IMR-90 (cell line): ENCODE results near the gene AKT1S1. TPM values are rescaled to one million over a fixed set of nuclear protein-coding genes. Genes with fewer than 3 reads are reported as not detected.

ENCODE experiments used
- ATAC-seq: fragments of 200-7000 bp; cut with Tn5 transposase; 2 replicates; pipeline ENCODE4 v1.9.1; 2020; ENCODE audit warnings: low read depth, mild to moderate bottlenecking, moderate library complexity
- BruUV-seq: library from RNA; stranded (reverse); fragments of 400-500 nt; replicated peaks from 2 replicates; lab custom pipeline; 2021; lab: Mats Ljungman, UMichigan
- CTCF ChIA-PET: fragments of 300-600 bp; formaldehyde crosslinking; extraction: SDS; loops from one replicate; lab custom pipeline; 2021; ENCODE audit warnings: antibody characterized with exemption; lab: Yijun Ruan, JAX
- POLR2A ChIA-PET: fragments of 300-600 bp; sonication (Branson Sonifier 250); formaldehyde crosslinking; loops from one replicate; lab custom pipeline; 2022; ENCODE audit warnings: antibody characterized with exemption; ENCODE audit not compliant: unreplicated experiment; lab: Charles Lee
- DNase-seq: peaks from one replicate; pipeline ENCODE4 v3.0.0; 2013
- H2AFZ ChIP-seq: replicated peaks from 2 replicates; pipeline ENCODE3; 2013; ENCODE audit warnings: low read length, mild to moderate bottlenecking; ENCODE audit not compliant: poor library complexity
- H2AK5ac ChIP-seq: 2 replicates; pipeline ENCODE4 v1.6.1; 2013; ENCODE audit warnings: low read depth, low read length, inconsistent platforms
- H2AK9ac ChIP-seq: replicated peaks from 2 replicates; pipeline ENCODE3; 2013; ENCODE audit warnings: mild to moderate bottlenecking, low read depth, low read length, moderate library complexity; ENCODE audit not compliant: poor library complexity
- H2BK120ac ChIP-seq: 2 replicates; pipeline ENCODE4 v1.6.1; 2013; ENCODE audit warnings: low read depth, low read length, inconsistent platforms
- H2BK15ac ChIP-seq: 3 replicates; pipeline ENCODE4 v1.6.1; 2013; ENCODE audit warnings: low read depth, low read length, inconsistent platforms
- H2BK20ac ChIP-seq: 2 replicates; pipeline ENCODE4 v1.6.1; 2013; ENCODE audit warnings: low read depth, mild to moderate bottlenecking, inconsistent platforms, low read length, moderate library complexity
- H2BK5ac ChIP-seq: 2 replicates; pipeline ENCODE4 v1.6.1; 2013; ENCODE audit warnings: mild to moderate bottlenecking, low read depth, low read length, inconsistent platforms; ENCODE audit not compliant: poor library complexity, severe bottlenecking
- H3K14ac ChIP-seq: replicated peaks from 2 replicates; pipeline ENCODE4 v1.6.1; 2013; ENCODE audit warnings: low read depth, low read length, inconsistent platforms
- H3K18ac ChIP-seq: 2 replicates; pipeline ENCODE4 v1.6.1; 2013; ENCODE audit warnings: low read depth, low read length, control low read depth
- H3K23ac ChIP-seq: 2 replicates; pipeline ENCODE4 v1.6.1; 2013; ENCODE audit warnings: low read depth, low read length, inconsistent platforms
- H3K27ac ChIP-seq: 2 replicates; pipeline ENCODE4 v1.5.1; 2013; ENCODE audit warnings: mild to moderate bottlenecking, control low read depth, low read length; ENCODE audit not compliant: insufficient read depth
- H3K27me3 ChIP-seq: 2 replicates; pipeline ENCODE4 v1.6.1; 2013; ENCODE audit warnings: low read length; ENCODE audit not compliant: control insufficient read depth, insufficient read depth
- H3K36me3 ChIP-seq: 2 replicates; pipeline ENCODE4 v1.6.1; 2013; ENCODE audit warnings: low read length, mixed read lengths; ENCODE audit not compliant: control insufficient read depth, insufficient read depth
- H3K4ac ChIP-seq: 2 replicates; pipeline ENCODE4 v1.6.1; 2013; ENCODE audit warnings: low read depth, low read length, inconsistent platforms
- H3K4me1 ChIP-seq: 2 replicates; pipeline ENCODE4 v1.6.1; 2013; ENCODE audit warnings: low read length, mixed read lengths; ENCODE audit not compliant: control insufficient read depth, insufficient read depth
- H3K4me2 ChIP-seq: 2 replicates; pipeline ENCODE4 v1.6.1; 2013; ENCODE audit warnings: low read depth, mild to moderate bottlenecking, control low read depth, low read length, moderate library complexity
- H3K4me3 ChIP-seq: 2 replicates; pipeline ENCODE4 v1.5.1; 2013; ENCODE audit warnings: low read depth, mild to moderate bottlenecking, control low read depth, low read length, moderate library complexity; ENCODE audit not compliant: insufficient read depth
- H3K56ac ChIP-seq: 2 replicates; pipeline ENCODE4 v1.6.1; 2013; ENCODE audit warnings: low read length, inconsistent platforms; ENCODE audit not compliant: insufficient read depth; ENCODE audit errors: extremely low read depth
- H3K79me1 ChIP-seq, 2 experiments: 2 replicates each; pipeline ENCODE4 v1.6.1; 2013; ENCODE audit warnings: low read length in 2 of 2, inconsistent platforms in 1 of 2, low read depth in 1 of 2
- H3K9ac ChIP-seq: 2 replicates; pipeline ENCODE4 v1.6.1; 2013; ENCODE audit warnings: low read depth, low read length, control low read depth
- H3K9me1 ChIP-seq: 2 replicates; pipeline ENCODE4 v1.6.1; 2013; ENCODE audit warnings: low read length, inconsistent platforms; ENCODE audit not compliant: insufficient read depth
- H3K9me3 ChIP-seq: 2 replicates; pipeline ENCODE4 v1.6.1; 2013; ENCODE audit warnings: low read length; ENCODE audit not compliant: control insufficient read depth, insufficient read depth
- H4K20me1 ChIP-seq: 2 replicates; pipeline ENCODE4 v1.6.1; 2013; ENCODE audit warnings: low read length, inconsistent platforms; ENCODE audit not compliant: insufficient read depth
- H4K5ac ChIP-seq: 2 replicates; pipeline ENCODE4 v1.6.1; 2013; ENCODE audit warnings: mild to moderate bottlenecking, low read depth, low read length, control low read depth
- H4K8ac ChIP-seq, 2 experiments: 2 replicates each; pipeline ENCODE4 v1.6.1; 2013; ENCODE audit warnings: low read depth in 2 of 2, low read length in 2 of 2, control low read depth in 1 of 2, inconsistent platforms in 1 of 2
- H4K91ac ChIP-seq: 2 replicates; pipeline ENCODE4 v1.6.1; 2013; ENCODE audit warnings: low read depth, low read length, inconsistent platforms; ENCODE audit not compliant: insufficient read depth
- BHLHE40 ChIP-seq: fragments of 150-350 bp; IDR thresholded peaks from 2 replicates; pipeline ENCODE4 v1.6.1; 2016; ENCODE audit warnings: mild to moderate bottlenecking, low read depth, low read length
- CEBPB ChIP-seq: IDR thresholded peaks from 2 replicates; pipeline ENCODE4 v1.6.1; 2012; ENCODE audit warnings: low read depth, low read length, improper control_type of control experiment
- CTCF ChIP-seq: conservative IDR thresholded peaks from 2 replicates; pipeline ENCODE4 v1.5.1; 2012; ENCODE audit warnings: mild to moderate bottlenecking, low read depth, low read length, improper control_type of control experiment
- FOS ChIP-seq: fragments of 150-350 bp; IDR thresholded peaks from 2 replicates; pipeline ENCODE4 v1.6.1; 2016; ENCODE audit warnings: low read depth, low read length
- MAFK ChIP-seq: IDR thresholded peaks from 2 replicates; pipeline ENCODE4 v1.6.1; 2012; ENCODE audit warnings: low read depth, low read length, improper control_type of control experiment
- MAZ ChIP-seq: IDR thresholded peaks from 2 replicates; pipeline ENCODE4 v1.6.1; 2012; ENCODE audit warnings: low read depth, mild to moderate bottlenecking, low read length, improper control_type of control experiment, moderate library complexity, borderline replicate concordance
- MXI1 ChIP-seq: IDR thresholded peaks from 2 replicates; pipeline ENCODE4 v1.6.1; 2012; ENCODE audit warnings: low read depth, mild to moderate bottlenecking, low read length, moderate library complexity, borderline replicate concordance
- NFE2L2 ChIP-seq: fragments of 150-350 bp; IDR thresholded peaks from 2 replicates; pipeline ENCODE4 v1.6.1; 2016; ENCODE audit warnings: low read depth, mild to moderate bottlenecking, low read length
- POLR2A ChIP-seq: IDR thresholded peaks from 2 replicates; pipeline ENCODE4 v1.6.1; 2012; ENCODE audit warnings: mild to moderate bottlenecking, low read depth, low read length
- RAD21 ChIP-seq: IDR thresholded peaks from 2 replicates; pipeline ENCODE4 v1.6.1; 2012; ENCODE audit warnings: low read length, improper control_type of control experiment
- RCOR1 ChIP-seq: IDR thresholded peaks from 2 replicates; pipeline ENCODE4 v1.6.1; 2012; ENCODE audit warnings: mild to moderate bottlenecking, low read length, improper control_type of control experiment; ENCODE audit not compliant: insufficient replicate concordance
- RFX5 ChIP-seq: IDR thresholded peaks from 2 replicates; pipeline ENCODE4 v1.8.0; 2012; ENCODE audit warnings: low read depth, mild to moderate bottlenecking, low read length, moderate library complexity
- SMC3 ChIP-seq: fragments of 150-350 bp; IDR thresholded peaks from 2 replicates; pipeline ENCODE4 v1.6.1; 2016; ENCODE audit warnings: low read depth, mild to moderate bottlenecking, antibody characterized with exemption, low read length, moderate library complexity
- WGBS, 2 experiments: methylation state at CpG; one replicate each; pipeline versions ENCODE4 v1.1.5 to v1.1.7; 2013; ENCODE audit warnings: missing lambda C conversion rate in 2 of 2; ENCODE audit not compliant: insufficient read length in 1 of 2; ENCODE audit errors: extremely low coverage in 2 of 2; 5-methylcytosine and 5-hydroxymethylcytosine counted together
- dilution Hi-C: fragments of 300-500 bp; cut with HindIII; formaldehyde crosslinking; loops from one replicate; pipeline ENCODE4 v1.14.3; 2018; ENCODE audit warnings: low sequenced_read_pairs; ENCODE audit not compliant: unreplicated experiment
- in situ Hi-C: fragments of 300-500 bp; cut with MboI; formaldehyde crosslinking; loops from 3 replicates; pipeline ENCODE4 v1.14.3; 2019; ENCODE audit warnings: low sequenced_read_pairs, inconsistent platforms, mixed read lengths
- intact Hi-C: fragments of 100-400 bp; cut with micrococcal nuclease; formaldehyde crosslinking; loops from 2 replicates; pipeline ENCODE4 v1.10.0; 2022
- polyA plus RNA-seq, 3 experiments: library from polyadenylated mRNA; depleted of rRNA; stranded (reverse); fragments of >200 nt; gene quantifications; 2 replicates each; pipeline ENCODE4 v1.2.3, GENCODE V29; 2012; ENCODE audit warnings: low replicate concordance in 1 of 3
- total RNA-seq: library from RNA; depleted of rRNA; stranded (reverse); fragments of >200 nt; gene quantifications from 2 replicates; pipeline ENCODE4 v1.2.3, GENCODE V29; 2012
- TF ChIP-seq, protein P1 (sequence below): fragments of 150-350 bp; IDR thresholded peaks from 2 replicates; pipeline ENCODE4 v1.6.1; 2016; ENCODE audit warnings: low read depth, mild to moderate bottlenecking, low read length, moderate library complexity, borderline replicate concordance
- TF ChIP-seq, protein P2 (sequence below): fragments of 150-350 bp; IDR thresholded peaks from 2 replicates; pipeline ENCODE4 v1.6.1; 2017; ENCODE audit warnings: mild to moderate bottlenecking, antibody characterized with exemption, low read length, low read depth

Gene AKT1S1
- total and polyA plus RNA-seq, 2 of the 4 experiments (the other 2 are of a cell fraction) = 3.6 to 54.4 TPM

- Histone ChIP-seq H3K4me1 (peaks cover 17% of the 10 kb centered on the region), H3K4ac (no peak overlapping the region), H3K18ac (no peak overlapping the region), H4K91ac (no peak overlapping the region), H3K27me3 (no peaks in the 10 kb centered on the region), H2BK15ac (no peak overlapping the region), H3K23ac (no peak overlapping the region), H4K5ac (no peak overlapping the region), H3K9me3 (no peaks in the 10 kb centered on the region), H3K4me3 (no peak overlapping the region), H2BK120ac (no peak overlapping the region), H2AFZ (no peak overlapping the region), H3K79me1 (peaks cover 4 to 76% of the 10 kb centered on the region in 2 experiments), H3K4me2 (no peak overlapping the region), H3K36me3 (peaks cover 76% of the 10 kb centered on the region), H3K56ac (no peak overlapping the region), H2BK5ac (no peak overlapping the region), H3K27ac (no peak overlapping the region), H2BK20ac (no peak overlapping the region), H4K20me1 (peaks cover 72% of the 10 kb centered on the region), H3K9ac (no peak overlapping the region), H2AK5ac (no peak overlapping the region), H3K14ac (no peak overlapping the region), H4K8ac (no peak overlapping the region), H2AK9ac (no peak overlapping the region), H3K9me1 (peaks cover 13% of the 10 kb centered on the region)
- 98% methylated on average over 14 of the region's 26 CpGs; no CpG with 5 or more reads in 1 of the 2 experiments for WGBS, 2 experiments
- in situ Hi-C loops = loop anchor here (10.0 kb wide), 1 partner anchor 172 kb away; the partner anchor contains the start of gene ADM5
- intact Hi-C loops = no loop called here
- CTCF ChIA-PET = no interaction called here
- dilution Hi-C loops = no loop called here
- BruUV-seq = no TSS peak
- DNase-seq (no peak), ATAC-seq (no peak)
- POLR2A ChIA-PET = no interaction called here
- TF ChIP-seq, protein P1, sequence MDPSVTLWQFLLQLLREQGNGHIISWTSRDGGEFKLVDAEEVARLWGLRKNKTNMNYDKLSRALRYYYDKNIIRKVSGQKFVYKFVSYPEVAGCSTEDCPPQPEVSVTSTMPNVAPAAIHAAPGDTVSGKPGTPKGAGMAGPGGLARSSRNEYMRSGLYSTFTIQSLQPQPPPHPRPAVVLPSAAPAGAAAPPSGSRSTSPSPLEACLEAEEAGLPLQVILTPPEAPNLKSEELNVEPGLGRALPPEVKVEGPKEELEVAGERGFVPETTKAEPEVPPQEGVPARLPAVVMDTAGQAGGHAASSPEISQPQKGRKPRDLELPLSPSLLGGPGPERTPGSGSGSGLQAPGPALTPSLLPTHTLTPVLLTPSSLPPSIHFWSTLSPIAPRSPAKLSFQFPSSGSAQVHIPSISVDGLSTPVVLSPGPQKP = no peak
- TF ChIP-seq RAD21 = no peak
- no peak for TF ChIP-seq RCOR1
- TF ChIP-seq, protein P2, sequence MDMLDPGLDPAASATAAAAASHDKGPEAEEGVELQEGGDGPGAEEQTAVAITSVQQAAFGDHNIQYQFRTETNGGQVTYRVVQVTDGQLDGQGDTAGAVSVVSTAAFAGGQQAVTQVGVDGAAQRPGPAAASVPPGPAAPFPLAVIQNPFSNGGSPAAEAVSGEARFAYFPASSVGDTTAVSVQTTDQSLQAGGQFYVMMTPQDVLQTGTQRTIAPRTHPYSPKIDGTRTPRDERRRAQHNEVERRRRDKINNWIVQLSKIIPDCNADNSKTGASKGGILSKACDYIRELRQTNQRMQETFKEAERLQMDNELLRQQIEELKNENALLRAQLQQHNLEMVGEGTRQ = no peak
- no peak for TF ChIP-seq SMC3
- no peak for TF ChIP-seq POLR2A
- no peak for TF ChIP-seq RFX5
- no peak for TF ChIP-seq CTCF
- no peak for TF ChIP-seq MAFK
- TF ChIP-seq CEBPB = no peak
- TF ChIP-seq MAZ = no peak
- TF ChIP-seq FOS = no peak
- TF ChIP-seq BHLHE40 = no peak
- no peak for TF ChIP-seq NFE2L2
- TF ChIP-seq MXI1 = no peak
These were observed 19.9 kb downstream of the AKT1S1 start for GRCh38 chr19:49857061-49857837.
